Ectodermal cell (in vitro differentiated cells): ENCODE data around the gene JUNB.

ENCODE experiments used
- H3K27ac ChIP-seq: 2 replicates; pipeline ENCODE4 v1.7.0; 2013; ENCODE audit warnings: mild to moderate bottlenecking, low read depth, low read length; ENCODE audit not compliant: insufficient read depth, poor library complexity, severe bottlenecking
- H3K27me3 ChIP-seq: 2 replicates; pipeline ENCODE4 v1.7.0; 2013; ENCODE audit warnings: mild to moderate bottlenecking, low read length; ENCODE audit not compliant: insufficient read depth, control insufficient read depth, poor library complexity, severe bottlenecking
- H3K36me3 ChIP-seq: one replicate; pipeline ENCODE4 v1.7.0; 2013; ENCODE audit warnings: low read length; ENCODE audit not compliant: control insufficient read depth, insufficient read depth
- H3K4me1 ChIP-seq: one replicate; pipeline ENCODE4 v1.7.0; 2013; ENCODE audit warnings: low read length; ENCODE audit not compliant: control insufficient read depth, insufficient read depth
- H3K4me3 ChIP-seq: 2 replicates; pipeline ENCODE4 v1.7.0; 2013; ENCODE audit warnings: low read depth, low read length, control low read depth; ENCODE audit not compliant: insufficient read depth
- H3K9me3 ChIP-seq: 2 replicates; pipeline ENCODE4 v1.7.0; 2013; ENCODE audit warnings: mild to moderate bottlenecking, low read length, moderate library complexity; ENCODE audit not compliant: control insufficient read depth
- WGBS, 2 experiments: methylation state at CpG; one replicate each; pipeline ENCODE4 v1.1.7; 2013; ENCODE audit warnings: missing lambda C conversion rate in 2 of 2; 5-methylcytosine and 5-hydroxymethylcytosine counted together

JUNB gene

GRCh38 chr19:12757544-12758274, 33.6 kb upstream of the JUNB start:
- Histone ChIP-seq H3K4me3 (peak overlapping the region; percentile 24), H3K27me3 (peaks cover 9% of the 10 kb centered on the region), H3K27ac (no peak overlapping the region), H3K36me3 (no peaks in the 10 kb centered on the region), H3K4me1 (peaks cover 3% of the 10 kb centered on the region), H3K9me3 (no peaks in the 10 kb centered on the region)
- 10% methylated on average over 60 of the region's 60 CpGs for WGBS, 2 experiments

DNA sequence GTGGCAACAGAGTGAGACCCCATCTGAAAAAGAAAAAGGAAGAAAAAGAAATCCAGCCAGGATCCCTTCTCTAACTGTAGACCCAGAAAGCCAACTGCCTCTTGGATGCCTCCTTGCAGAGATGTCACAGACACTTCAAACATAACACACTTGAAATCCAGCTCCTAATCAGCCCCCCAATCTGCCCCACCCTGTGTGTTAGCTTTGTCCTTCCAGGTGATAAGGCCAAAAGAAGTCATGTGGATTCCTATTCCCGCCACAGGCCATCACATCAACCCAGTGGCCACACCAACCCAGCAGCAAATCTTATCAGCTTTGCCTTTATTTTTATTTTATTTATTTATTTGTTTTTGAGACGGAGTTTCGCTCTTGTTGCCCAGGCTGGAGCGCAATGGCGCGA, 31.6 kb upstream of the JUNB start:
- no peaks in the 10 kb centered on the region for H3K27me3 ChIP-seq
- peaks cover 3% of the 10 kb centered on the region for H3K4me1 ChIP-seq
- WGBS, 2 experiments: 88% methylated on average over 1 to 6 of the region's 6 CpGs
- no peak overlapping the region for H3K27ac ChIP-seq
- H3K36me3 ChIP-seq: no peaks in the 10 kb centered on the region
- H3K4me3 ChIP-seq: no peak overlapping the region
- no peaks in the 10 kb centered on the region for H3K9me3 ChIP-seq

DNA sequence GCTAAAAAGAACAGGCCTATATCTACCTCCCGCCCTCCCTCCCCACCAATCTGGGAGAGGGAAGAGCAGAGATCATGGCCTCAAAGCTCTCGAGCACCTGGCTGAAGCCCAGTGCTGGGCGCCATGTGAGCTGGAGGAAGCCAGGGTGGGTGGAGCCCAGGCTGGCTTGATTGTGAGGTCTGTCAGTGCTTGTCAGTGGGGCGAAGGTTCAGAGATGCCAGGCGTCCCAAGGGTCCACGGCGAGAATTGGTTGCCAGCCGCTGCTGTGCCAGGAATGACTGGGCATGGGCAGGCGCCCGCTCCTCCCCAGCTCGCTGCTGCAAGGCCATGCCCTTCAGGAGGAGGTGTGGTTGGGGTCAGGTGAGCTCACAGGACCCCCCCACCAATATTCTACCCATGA, 28.2 kb upstream of the JUNB start:
- Histone ChIP-seq H3K4me1 (no peaks in the 10 kb centered on the region), H3K27me3 (no peaks in the 10 kb centered on the region), H3K36me3 (no peaks in the 10 kb centered on the region), H3K9me3 (no peaks in the 10 kb centered on the region), H3K27ac (no peak overlapping the region), H3K4me3 (no peak overlapping the region)
- WGBS, 2 experiments: 95 to 96% methylated on average over 11 of the region's 11 CpGs

- Histone ChIP-seq H3K9me3 (no peaks in the 10 kb centered on the region), H3K4me1 (peaks cover 6% of the 10 kb centered on the region), H3K36me3 (no peaks in the 10 kb centered on the region), H3K27ac (no peak overlapping the region), H3K4me3 (no peak overlapping the region), H3K27me3 (no peaks in the 10 kb centered on the region)
- WGBS, 2 experiments: 96% methylated on average over 16 of the region's 16 CpGs
Observed at GRCh38 chr19:12764698-12765097, 26.6 kb upstream of the JUNB start.

DNA sequence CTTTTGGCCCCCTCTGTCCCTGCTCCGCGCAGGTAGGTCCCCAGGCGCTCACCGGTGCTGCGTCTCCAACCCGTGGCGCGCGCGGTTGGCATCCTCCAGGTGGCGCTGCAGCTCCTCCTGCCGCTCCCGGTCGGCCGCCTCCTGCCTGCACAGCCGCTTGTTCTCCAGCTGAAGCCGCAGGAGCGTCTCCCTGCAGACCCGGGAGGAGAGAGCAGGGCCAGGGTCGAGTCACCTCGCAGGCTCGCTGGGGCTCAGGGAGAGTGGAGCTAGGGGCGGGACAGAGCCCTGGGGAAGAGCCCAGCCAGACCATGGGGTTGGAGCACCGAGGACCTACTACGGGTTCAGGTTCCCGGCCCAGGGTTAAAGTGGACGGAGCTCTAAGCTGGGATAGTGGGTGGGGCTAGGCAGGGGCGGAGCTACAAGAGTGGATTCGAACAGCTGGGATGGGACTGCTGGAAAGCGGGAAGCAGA, 25.2 kb upstream of the JUNB start:
- Histone ChIP-seq H3K9me3 (no peaks in the 10 kb centered on the region), H3K36me3 (no peaks in the 10 kb centered on the region), H3K27me3 (peaks cover 6% of the 10 kb centered on the region), H3K4me1 (peaks cover 6% of the 10 kb centered on the region), H3K27ac (peak overlapping the region; percentile 73), H3K4me3 (peak overlapping the region; percentile 57)
- WGBS, 2 experiments: 4 to 5% methylated on average over 30 of the region's 30 CpGs

DNA sequence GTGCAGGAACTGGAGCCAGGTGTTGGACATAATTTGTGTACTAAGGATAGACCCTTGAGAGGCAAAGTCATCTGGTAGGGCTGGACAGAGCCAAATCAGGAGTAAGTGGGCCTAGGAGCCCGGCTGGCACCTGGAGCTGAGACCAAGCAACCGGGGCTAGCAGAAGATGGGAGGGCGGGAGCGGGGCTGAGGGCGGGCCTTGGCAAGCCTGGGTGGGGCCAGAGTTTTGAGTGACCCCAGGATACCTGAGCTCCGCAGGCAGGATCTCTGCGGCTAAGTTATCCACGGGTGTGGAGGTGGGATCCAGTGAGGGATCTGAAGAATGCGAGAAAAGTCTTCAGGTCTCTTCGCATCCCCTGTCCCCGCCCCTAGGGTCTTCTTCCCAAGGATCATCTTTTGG, 24.1 kb upstream of the JUNB start:
- H3K27me3 ChIP-seq: peaks cover 6% of the 10 kb centered on the region
- no peaks in the 10 kb centered on the region for H3K9me3 ChIP-seq
- H3K36me3 ChIP-seq: no peaks in the 10 kb centered on the region
- H3K27ac ChIP-seq: no peak overlapping the region
- H3K4me3 ChIP-seq: no peak overlapping the region
- H3K4me1 ChIP-seq: peaks cover 6% of the 10 kb centered on the region
- WGBS, 2 experiments: 88 to 89% methylated on average over 11 of the region's 11 CpGs

DNA sequence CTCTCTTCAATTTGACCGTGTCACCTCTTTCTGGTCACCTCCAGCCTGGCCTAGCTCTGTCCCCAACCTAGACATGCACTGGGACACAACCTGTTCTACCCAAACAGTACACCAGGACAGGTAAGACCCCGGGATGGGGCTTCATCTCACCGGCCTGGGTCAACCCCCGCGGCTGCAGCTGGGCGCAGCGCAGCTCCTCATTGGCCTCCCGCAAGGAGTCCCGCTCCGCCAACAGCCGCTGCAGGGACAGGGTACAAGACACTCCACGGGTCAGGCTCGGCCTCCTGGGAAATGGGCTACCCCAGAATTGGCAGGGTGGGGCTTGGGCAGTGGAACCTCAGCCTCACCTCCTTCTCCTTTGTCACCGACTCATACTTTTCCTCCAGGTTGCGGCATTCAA, 23.6 kb upstream of the JUNB start:
- H3K9me3 ChIP-seq: no peaks in the 10 kb centered on the region
- peaks cover 6% of the 10 kb centered on the region for H3K27me3 ChIP-seq
- no peak overlapping the region for H3K27ac ChIP-seq
- H3K36me3 ChIP-seq: no peaks in the 10 kb centered on the region
- H3K4me3 ChIP-seq: no peak overlapping the region
- 94 to 95% methylated on average over 15 of the region's 15 CpGs for WGBS, 2 experiments
- H3K4me1 ChIP-seq: peaks cover 6% of the 10 kb centered on the region

GRCh38 chr19:12769689-12770088, 21.6 kb upstream of the JUNB start:
- no peaks in the 10 kb centered on the region for H3K9me3 ChIP-seq
- peaks cover 7% of the 10 kb centered on the region for H3K27me3 ChIP-seq
- H3K4me3 ChIP-seq: peak overlapping the region; percentile 1
- H3K4me1 ChIP-seq: peaks cover 6% of the 10 kb centered on the region
- no peaks in the 10 kb centered on the region for H3K36me3 ChIP-seq
- H3K27ac ChIP-seq: no peak overlapping the region
- 5% methylated on average over 37 of the region's 37 CpGs for WGBS, 2 experiments

DNA sequence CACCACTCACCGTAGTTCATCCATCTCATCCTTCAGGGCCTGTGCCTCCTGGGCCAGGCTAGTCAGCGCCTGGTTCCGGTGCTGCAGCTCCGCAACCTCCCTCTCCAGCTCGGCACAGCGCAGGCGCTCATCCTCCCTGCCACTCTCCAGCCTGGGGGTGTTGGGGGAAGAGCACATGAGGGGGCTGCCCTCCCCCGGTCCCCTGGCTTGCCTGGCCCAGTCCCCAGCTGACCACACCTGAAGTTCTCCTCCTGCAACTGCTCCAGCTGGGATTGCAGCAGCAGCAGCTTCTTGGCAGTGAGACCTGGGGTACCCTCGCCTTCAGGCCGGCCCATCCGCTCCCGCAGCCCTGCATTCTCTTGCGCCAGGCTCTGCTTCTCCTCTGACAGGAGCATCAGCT, 20.4 kb upstream of the JUNB start:
- WGBS, 2 experiments: 97% methylated on average over 13 of the region's 13 CpGs
- Histone ChIP-seq H3K4me1 (peaks cover 10% of the 10 kb centered on the region), H3K4me3 (no peak overlapping the region), H3K27ac (no peak overlapping the region), H3K27me3 (peaks cover 13% of the 10 kb centered on the region), H3K9me3 (no peaks in the 10 kb centered on the region), H3K36me3 (no peaks in the 10 kb centered on the region)

DNA sequence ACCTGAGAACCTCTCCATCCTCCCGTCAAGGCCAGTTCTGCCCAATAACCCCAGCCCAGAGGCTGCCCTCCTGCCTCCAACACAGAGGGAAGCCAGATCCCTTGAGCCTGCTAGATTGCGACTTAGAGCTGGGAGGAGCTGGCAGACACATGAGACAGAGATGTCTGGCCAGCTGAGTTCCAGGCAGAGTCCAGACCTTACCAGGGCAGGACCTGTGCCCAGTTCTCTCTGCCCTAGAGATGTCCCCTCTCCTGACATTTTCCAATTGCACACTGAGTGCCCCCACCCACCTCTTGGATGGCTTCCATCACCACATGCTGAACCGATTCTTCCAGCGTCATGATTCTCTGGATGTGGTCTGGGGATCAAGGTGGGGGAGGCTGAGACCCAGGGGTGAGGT, 19.0 kb upstream of the JUNB start:
- peaks cover 13% of the 10 kb centered on the region for H3K27me3 ChIP-seq
- no peak overlapping the region for H3K27ac ChIP-seq
- H3K36me3 ChIP-seq: no peaks in the 10 kb centered on the region
- H3K4me1 ChIP-seq: peaks cover 10% of the 10 kb centered on the region
- H3K4me3 ChIP-seq: no peak overlapping the region
- no peaks in the 10 kb centered on the region for H3K9me3 ChIP-seq
- 82 to 87% methylated on average over 4 of the region's 4 CpGs for WGBS, 2 experiments
